Breast epithelium (tissue), 4 donors: ENCODE measurements around the gene RUBCNL. TPM values are rescaled to one million over a fixed set of nuclear protein-coding genes. Genes with fewer than 3 reads are reported as not detected.

Experiments
- DNase-seq, 2 donors: peaks; one replicate each; pipeline ENCODE4 v3.0.0-alpha.2; 2019; ENCODE audit warnings: low spot score in 2 of 2
- H3K27ac ChIP-seq, 2 donors: fragments of 200-600 bp; sonication (generic) in 1 of 2; one replicate each; pipeline ENCODE4 v1.5.1; 2016 to 2019; ENCODE audit warnings: mild to moderate bottlenecking in 1 of 2
- H3K27me3 ChIP-seq, 2 donors: fragments of 200-600 bp; sonication (generic) in 1 of 2; one replicate each; pipeline versions ENCODE4 v1.5.1 to v1.6.0; 2017 to 2019; ENCODE audit warnings: control low read depth in 1 of 2, mild to moderate bottlenecking in 1 of 2
- H3K36me3 ChIP-seq: fragments of 200-600 bp; one replicate; pipeline ENCODE4 v1.5.1; 2019
- H3K4me1 ChIP-seq, 2 donors: fragments of 200-600 bp; sonication (generic); one replicate each; pipeline ENCODE4 v1.5.1; 2016 to 2019; ENCODE audit warnings: control low read depth in 1 of 2
- H3K4me3 ChIP-seq, 3 donors: fragments of 200-600 bp; sonication (generic); 1 replicate in 2 of 3; 2 replicates in 1 of 3; pipeline ENCODE4 v1.5.1; 2016 to 2019; ENCODE audit warnings: mild to moderate bottlenecking in 3 of 3, moderate library complexity in 2 of 3
- H3K9me3 ChIP-seq, 2 donors: fragments of 200-600 bp; sonication (generic) in 1 of 2; one replicate each; pipeline ENCODE4 v1.5.1; 2016 to 2019; ENCODE audit warnings: control low read depth in 1 of 2
- CTCF ChIP-seq, 3 donors: fragments of 450-650 bp; IDR thresholded peaks; one replicate each; pipeline ENCODE4 v1.5.1; 2016 to 2017; ENCODE audit warnings: antibody characterized with exemption in 3 of 3, mild to moderate bottlenecking in 3 of 3, moderate library complexity in 3 of 3
- POLR2A ChIP-seq: fragments of 450-650 bp; IDR thresholded peaks from one replicate; pipeline ENCODE4 v1.6.1; 2016; ENCODE audit warnings: antibody characterized with exemption, mild to moderate bottlenecking, moderate library complexity
- POLR2AphosphoS5 ChIP-seq, 3 donors: sonication (generic); formaldehyde crosslinking; IDR thresholded peaks; one replicate each; pipeline ENCODE4 v1.6.1; 2017; ENCODE audit warnings: antibody characterized with exemption in 3 of 3
- intact Hi-C: fragments of 100-400 bp; cut with DNase I; formaldehyde crosslinking; loops from one replicate; pipeline ENCODE4 v1.15.1; 2023; ENCODE audit warnings: low total_unique reads
- total RNA-seq, 3 donors: library from RNA; depleted of rRNA; stranded (reverse); fragments of >200 nt; gene quantifications; one replicate each; pipeline ENCODE4 v1.1.0, GENCODE V29; 2016

RUBCNL gene
- total RNA-seq, 3 donors from 2014 or later, result 2.1 to 8.2 (median 3.3) TPM

GRCh38 chr13:46332772-46333171 lies 54.3 kb downstream of the RUBCNL start:
- TF ChIP-seq POLR2AphosphoS5 (IDR thresholded peaks at IDR 0.05) (no peak), POLR2A (no peak), CTCF (IDR thresholded peaks at IDR 0.05) (no peak)
- Histone ChIP-seq H3K36me3 (no peaks in the 10 kb centered on the region), H3K4me1 (no peaks in the 10 kb centered on the region), H3K9me3 (no peaks in the 10 kb centered on the region), H3K27ac (no peak overlapping the region), H3K4me3 (no peak overlapping the region), H3K27me3 (no peaks in the 10 kb centered on the region)
- intact Hi-C loops, result no loop called here
- no peak for DNase-seq

- Histone ChIP-seq H3K36me3 (no peaks in the 10 kb centered on the region), H3K4me1 (no peaks in the 10 kb centered on the region), H3K4me3 (no peak overlapping the region), H3K9me3 (no peaks in the 10 kb centered on the region), H3K27me3 (no peaks in the 10 kb centered on the region), H3K27ac (no peak overlapping the region)
- intact Hi-C loops, result no loop called here
- DNase-seq, result no peak
- TF ChIP-seq POLR2A (no peak), CTCF (IDR thresholded peaks at IDR 0.05) (no peak), POLR2AphosphoS5 (IDR thresholded peaks at IDR 0.05) (no peak)
Observed at GRCh38 chr13:46329624-46330023, 57.4 kb downstream of the RUBCNL start.

GRCh38 chr13:46327246-46327645 lies 59.8 kb downstream of the RUBCNL start:
- no peak overlapping the region for H3K4me3 ChIP-seq
- H3K27ac ChIP-seq, result no peak overlapping the region
- H3K27me3 ChIP-seq, result no peaks in the 10 kb centered on the region
- intact Hi-C loops, result no loop called here
- no peak for TF ChIP-seq CTCF (IDR thresholded peaks at IDR 0.05)
- no peak for TF ChIP-seq POLR2A
- no peak for TF ChIP-seq POLR2AphosphoS5 (IDR thresholded peaks at IDR 0.05)
- no peak for DNase-seq
- H3K9me3 ChIP-seq, result no peaks in the 10 kb centered on the region
- no peaks in the 10 kb centered on the region for H3K4me1 ChIP-seq
- H3K36me3 ChIP-seq, result no peaks in the 10 kb centered on the region

GRCh38 chr13:46324976-46325375 lies 62.1 kb downstream of the RUBCNL start:
- no peaks in the 10 kb centered on the region for H3K4me1 ChIP-seq
- H3K4me3 ChIP-seq, result no peak overlapping the region
- H3K36me3 ChIP-seq, result no peaks in the 10 kb centered on the region
- no peak for TF ChIP-seq POLR2A
- no peak for TF ChIP-seq POLR2AphosphoS5 (IDR thresholded peaks at IDR 0.05)
- no peak for TF ChIP-seq CTCF (IDR thresholded peaks at IDR 0.05)
- no peaks in the 10 kb centered on the region for H3K27me3 ChIP-seq
- H3K9me3 ChIP-seq, result no peaks in the 10 kb centered on the region
- no peak for DNase-seq
- intact Hi-C loops, result no loop called here
- H3K27ac ChIP-seq, result no peak overlapping the region

GRCh38 chr13:46321494-46322225 lies 65.4 kb downstream of the RUBCNL start:
- peak in 1 of 2 donors; percentile 36 for DNase-seq
- Histone ChIP-seq H3K9me3 (no peaks in the 10 kb centered on the region), H3K36me3 (no peaks in the 10 kb centered on the region), H3K4me1 (no peaks in the 10 kb centered on the region), H3K27ac (no peak overlapping the region), H3K4me3 (no peak overlapping the region), H3K27me3 (no peaks in the 10 kb centered on the region)
- intact Hi-C loops, result no loop called here
- TF ChIP-seq CTCF (IDR thresholded peaks at IDR 0.05) (peak; percentile 21 to 70 (median 64)), POLR2A (no peak), POLR2AphosphoS5 (IDR thresholded peaks at IDR 0.05) (no peak)
